HK-2 (cell line): Measurements from ENCODE around the gene UROC1.

ENCODE experiments used
- DNase-seq: peaks from one replicate; pipeline ENCODE4 v3.0.0-alpha.2; 2018; ENCODE audit not compliant: unreplicated experiment

Gene UROC1

DNA sequence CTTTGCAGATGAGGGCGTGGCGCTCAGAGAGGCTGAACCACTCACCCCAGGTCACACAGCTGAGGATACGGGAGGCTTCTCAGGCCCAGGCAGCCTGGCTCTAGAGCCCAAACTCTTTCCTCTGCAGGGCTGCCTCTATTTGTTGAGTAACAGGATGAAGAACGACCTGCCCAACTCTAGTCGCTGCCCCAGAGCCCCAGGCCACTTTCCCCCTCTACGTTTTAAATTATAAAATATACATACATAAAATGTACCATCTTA lies 22.7 kb downstream of the UROC1 start:
- DNase-seq: no peak

GRCh38 chr3:126494204-126494969 lies 23.2 kb downstream of the UROC1 start:
- DNase-seq: no peak

GRCh38 chr3:126493739-126494138 lies 23.8 kb downstream of the UROC1 start:
- no peak for DNase-seq

- DNase-seq: no peak
Observed at GRCh38 chr3:126493051-126493450, 24.5 kb downstream of the UROC1 start.

DNA sequence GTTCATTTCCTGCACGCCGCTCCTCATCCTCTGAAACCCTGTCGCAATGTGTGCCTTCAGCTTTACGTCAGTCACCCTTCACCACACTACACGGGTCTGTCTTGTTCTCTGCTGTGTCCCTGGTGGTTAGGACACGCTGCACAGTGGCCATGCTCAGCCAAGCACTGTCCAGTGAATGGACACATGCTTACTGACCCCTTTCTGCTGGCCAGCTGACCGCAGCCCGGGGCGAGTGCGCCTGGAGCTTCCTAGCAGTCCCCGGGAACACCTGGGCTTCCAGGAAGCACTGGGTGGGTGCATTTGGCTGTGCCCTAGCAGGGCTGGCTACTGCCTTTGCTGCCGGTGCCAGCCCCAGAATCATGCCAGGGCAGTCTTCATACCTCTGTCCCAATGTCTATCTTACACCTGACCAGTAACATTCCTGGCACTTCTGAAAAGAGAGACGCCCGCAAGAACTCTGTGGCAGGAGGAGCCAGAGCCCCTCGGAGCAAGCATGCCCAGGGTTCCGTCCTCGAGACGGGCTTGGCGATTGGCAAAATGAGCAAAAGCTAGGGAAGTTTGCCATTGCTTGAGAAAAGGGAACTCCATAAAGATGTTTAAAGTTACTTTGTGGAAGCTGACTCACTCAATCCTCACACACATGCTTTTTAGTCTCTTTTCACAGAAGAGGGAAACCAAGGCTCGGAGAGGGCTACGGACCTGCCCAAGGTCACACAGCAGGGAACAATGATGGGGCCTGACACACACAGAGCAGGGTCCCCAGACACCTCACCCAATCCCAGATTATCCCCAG lies 26.2 kb downstream of the UROC1 start:
- DNase-seq: no peak

GRCh38 chr3:126490619-126491018 lies 27.0 kb downstream of the UROC1 start:
- DNase-seq: no peak

GRCh38 chr3:126488886-126489569 lies 28.5 kb downstream of the UROC1 start:
- no peak for DNase-seq

DNA sequence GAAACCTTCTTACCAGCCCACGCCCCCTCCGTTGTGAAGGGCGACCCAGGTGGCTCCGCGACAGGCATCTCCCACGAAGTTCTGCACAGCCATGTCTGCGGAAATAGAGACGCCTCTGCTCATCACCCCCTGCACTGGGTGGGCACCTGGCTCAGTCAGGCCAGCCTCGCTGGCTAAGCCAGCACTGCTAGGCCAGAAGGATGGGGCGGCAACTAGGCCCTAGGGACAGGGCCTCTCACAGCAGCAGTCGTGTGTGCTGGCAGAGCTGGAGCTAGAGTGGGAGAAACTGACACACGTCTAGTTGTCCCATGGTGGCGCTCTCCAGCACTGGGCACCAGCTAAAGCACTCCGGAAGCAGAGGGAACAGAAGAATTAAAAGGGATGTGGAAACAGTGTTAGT lies 29.4 kb downstream of the UROC1 start:
- DNase-seq: no peak

DNA sequence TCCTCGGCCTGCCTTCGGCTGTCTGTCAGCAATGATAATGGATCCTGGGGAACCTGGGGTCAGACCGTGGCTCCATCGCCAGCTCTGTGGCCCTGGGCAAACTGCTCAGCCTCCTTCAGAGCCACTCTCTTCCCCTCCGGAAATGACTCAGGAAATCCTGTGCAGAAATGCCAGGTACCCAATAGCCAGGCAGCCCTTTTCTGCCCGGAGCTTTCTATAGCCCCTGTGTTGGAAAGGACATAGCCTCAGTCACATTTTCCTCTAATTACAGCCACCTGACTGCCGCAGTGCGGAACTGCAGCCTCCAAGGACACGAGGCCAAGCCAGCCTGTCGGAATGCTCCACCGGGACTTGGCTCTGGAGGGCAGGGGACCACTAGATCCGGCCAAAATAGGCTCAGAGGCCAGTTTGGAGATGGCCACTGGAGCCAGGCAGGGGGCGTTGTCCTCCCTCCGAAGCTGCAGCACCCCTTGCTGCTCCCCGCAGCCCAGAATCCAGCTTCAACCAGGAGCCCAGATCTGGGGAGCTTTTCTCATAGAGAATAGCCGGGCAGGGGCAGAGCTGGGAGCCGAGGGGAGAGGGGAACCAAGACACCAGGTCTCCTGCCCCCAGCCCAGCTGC lies 30.3 kb downstream of the UROC1 start:
- no peak for DNase-seq

GRCh38 chr3:126486360-126486847 lies 31.2 kb downstream of the UROC1 start:
- no peak for DNase-seq

- no peak for DNase-seq
Observed at GRCh38 chr3:126485956-126486355, 31.6 kb downstream of the UROC1 start.

- DNase-seq: no peak
Observed at GRCh38 chr3:126485176-126485897, 32.2 kb downstream of the UROC1 start.

DNA sequence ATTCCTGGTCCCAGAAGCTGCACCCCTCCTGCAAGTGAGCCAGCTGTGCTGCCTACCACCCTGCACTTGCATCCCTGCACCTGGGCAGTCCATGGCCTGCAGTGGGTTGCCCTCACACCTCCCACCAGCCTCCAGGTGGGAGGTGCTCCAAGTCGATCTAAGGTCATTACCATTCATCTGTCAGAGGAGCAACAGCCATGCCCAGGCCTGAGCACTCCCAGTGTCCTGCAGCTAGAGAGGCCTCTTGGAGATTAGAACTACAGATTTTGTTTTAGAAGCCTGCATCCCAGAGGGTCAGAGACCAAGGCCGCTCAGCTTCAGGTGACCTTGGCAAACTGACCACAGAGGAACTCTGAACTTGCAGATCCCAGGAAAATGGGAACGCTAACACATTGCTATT lies 32.9 kb downstream of the UROC1 start:
- no peak for DNase-seq

GRCh38 chr3:126484148-126484547 lies 33.4 kb downstream of the UROC1 start:
- no peak for DNase-seq

DNA sequence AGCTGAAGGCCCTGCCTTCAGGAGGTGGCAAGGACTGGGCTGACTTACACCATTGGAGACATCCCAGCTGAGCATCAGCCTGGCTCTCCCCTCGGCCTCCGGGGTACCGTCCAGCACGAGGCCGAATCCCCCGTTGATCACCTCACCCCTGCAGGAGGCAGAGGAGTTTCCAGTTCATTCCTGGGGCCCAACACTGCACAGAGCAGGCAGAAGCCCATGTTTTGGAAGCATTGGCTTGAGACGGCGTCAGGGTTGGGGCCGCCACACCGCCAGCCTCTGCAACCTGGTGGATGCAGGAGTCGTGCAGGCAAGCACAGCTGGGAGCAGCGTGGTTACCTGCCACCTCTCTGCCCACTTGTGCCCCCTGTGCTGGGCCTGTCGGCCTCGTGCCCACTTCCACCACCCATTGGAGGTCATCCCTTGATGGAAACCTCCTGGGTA lies 34.2 kb downstream of the UROC1 start:
- DNase-seq: no peak

- no peak for DNase-seq
Observed at GRCh38 chr3:126482503-126483255, 34.9 kb downstream of the UROC1 start.

DNA sequence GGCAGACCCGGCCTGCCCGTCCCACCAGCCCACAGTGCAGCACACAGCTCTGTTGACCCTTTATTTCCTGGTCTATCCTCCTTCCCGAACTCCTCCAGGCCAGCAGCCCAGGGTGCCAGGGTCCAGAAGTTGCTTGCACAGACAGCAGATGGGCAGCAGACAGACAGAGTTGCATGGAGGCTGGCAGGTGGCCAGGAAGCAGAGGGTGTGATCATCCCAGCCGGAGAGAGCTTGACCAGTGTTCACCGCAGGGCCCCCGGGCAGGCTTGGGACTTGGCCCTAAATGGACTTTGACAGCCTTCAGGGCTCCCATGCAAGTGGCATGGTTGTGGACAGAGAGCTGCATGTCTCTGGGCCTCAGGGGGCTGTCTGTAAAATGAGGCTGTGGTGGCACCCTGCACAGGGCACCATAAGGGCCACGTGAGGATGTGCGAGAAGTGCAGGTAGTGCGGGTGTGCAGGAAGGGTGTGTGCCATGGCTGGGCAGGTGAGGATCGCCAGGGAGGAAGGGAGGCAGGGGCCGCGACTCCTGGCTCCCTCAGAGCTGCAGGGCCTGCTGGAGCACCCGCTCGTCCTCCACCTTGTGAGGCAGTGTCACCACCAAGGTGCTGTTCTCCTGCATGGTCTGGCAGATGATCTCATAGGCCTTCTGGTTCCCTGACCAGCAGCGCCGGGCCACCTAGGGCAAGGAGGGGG lies 35.6 kb downstream of the UROC1 start:
- DNase-seq: peak; percentile 6

GRCh38 chr3:126480861-126481260 lies 36.7 kb downstream of the UROC1 start:
- DNase-seq: no peak

- no peak for DNase-seq
Observed at GRCh38 chr3:126480206-126480605, 37.4 kb downstream of the UROC1 start.

DNA sequence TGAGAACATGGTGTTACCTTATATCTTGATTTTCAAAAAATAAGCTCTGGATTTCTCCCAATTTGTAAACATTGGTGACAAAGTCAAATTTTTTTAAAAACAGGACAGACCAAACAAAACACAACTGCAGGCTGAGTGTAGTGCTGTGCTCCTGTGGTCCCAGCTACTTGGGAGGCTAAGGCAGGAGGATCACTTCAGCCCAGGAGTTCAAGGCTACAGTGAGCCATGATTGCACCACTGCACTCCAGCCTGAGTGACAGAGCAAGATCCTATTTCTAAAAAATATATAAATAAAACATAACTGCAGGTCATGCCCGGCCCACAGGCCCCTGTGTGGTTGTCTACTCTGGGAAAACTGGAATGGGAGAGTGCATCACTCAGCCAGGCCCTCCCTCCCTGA lies 37.9 kb downstream of the UROC1 start:
- no peak for DNase-seq
